ENCODE results near the gene MBOAT1. TPM values are rescaled to one million over a fixed set of nuclear protein-coding genes. Genes with fewer than 3 reads are reported as not detected.

The MBOAT1 gene
- total RNA-seq, 1 donor from 2014 or later = 6.3 TPM

DNA sequence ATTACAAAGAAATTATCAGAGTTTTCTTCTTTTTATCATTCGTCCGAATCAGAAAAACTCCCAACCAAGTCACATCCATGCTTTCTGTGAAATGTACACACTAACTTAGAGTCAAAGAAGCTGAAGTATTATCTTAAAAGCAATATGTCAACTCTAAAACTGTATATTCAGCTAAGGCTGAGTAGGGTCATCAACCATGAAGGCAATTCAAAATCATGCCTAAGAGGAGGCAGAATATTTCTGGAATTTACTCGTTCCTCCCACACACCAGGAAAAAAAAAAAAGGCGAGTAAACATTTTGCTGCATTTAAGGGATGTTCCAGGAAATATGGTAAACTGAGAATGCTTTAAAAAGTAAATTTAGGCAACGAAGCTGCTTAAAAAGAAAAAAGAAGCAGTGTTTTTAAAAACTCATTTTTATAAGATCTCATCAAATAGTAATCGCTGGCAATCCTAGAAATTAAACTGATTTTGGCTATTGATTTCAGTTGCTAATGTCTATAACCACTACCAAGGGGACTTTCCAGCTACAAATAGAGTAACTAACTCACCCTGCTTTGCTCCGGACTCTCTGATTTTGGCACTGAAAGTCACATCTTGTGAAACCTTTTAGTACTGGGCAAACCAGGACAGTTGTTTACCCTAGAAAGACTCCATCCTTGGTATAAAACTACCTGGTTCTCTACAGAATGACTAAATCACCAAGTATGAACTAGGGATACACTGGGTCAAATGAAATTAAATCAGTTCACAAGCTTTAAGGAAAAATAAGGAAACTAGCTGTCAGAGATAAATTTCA is 82.8 kb downstream of the MBOAT1 start:
- ATAC-seq = no peak

DNA sequence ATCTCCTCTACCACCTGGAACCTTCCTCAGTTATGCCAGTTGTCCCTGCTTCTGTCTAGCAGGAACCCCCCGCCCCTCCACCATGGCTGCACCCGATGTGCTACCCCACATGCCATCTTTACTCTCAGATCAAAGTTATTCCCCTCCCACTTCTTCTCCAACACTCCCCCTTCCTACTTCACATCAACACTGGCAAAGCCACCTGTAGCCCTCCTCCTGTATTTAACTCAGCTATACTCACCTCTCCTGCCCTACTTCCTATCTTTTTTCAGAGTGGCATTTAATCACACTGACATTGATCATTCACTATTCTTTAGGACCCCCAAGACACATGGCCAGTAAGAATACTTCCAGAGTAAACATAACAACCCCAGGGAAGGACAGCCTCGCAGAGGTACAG is 84.3 kb downstream of the MBOAT1 start:
- ATAC-seq = no peak

DNA sequence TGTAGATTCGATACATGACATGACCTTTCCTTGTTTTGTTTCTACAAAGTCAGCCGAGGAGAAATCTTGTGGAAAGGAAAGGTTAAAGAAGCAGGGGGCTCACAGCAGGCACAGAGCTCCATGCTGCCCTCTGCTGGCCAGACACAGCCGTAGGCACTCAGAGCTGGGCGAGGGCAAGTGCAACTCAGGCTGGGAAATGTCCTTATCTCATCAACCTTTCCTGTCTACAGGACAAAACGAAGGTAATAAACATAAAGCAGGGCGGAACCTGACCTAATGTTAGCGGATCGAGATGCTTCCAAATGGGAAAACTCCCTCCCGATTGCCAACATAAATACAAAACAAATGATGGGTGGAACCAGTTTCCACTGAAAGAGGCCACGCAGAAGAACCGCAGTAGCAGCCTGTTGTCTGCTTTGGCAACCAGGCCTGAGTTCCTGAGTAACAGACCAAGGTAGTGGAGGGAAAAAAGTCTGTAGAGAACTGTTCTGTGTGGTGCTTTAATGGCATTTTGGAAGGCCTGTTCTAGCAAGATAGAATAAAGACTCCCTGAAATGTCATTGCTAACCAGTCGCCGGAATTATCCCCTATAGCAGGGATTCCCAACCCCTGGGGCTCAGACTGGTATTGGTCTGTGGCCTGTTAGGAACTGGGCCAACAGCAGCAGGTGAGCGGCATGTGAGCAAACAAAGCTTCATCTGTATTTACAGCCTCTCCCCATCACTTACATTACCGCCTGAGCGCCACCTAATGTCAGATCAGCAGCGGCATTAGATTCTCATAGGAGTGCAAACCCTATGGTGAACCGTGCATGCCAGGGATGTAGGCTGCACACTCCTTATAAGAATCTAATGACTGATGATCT is 85.2 kb downstream of the MBOAT1 start:
- peak; percentile 73 for ATAC-seq

DNA sequence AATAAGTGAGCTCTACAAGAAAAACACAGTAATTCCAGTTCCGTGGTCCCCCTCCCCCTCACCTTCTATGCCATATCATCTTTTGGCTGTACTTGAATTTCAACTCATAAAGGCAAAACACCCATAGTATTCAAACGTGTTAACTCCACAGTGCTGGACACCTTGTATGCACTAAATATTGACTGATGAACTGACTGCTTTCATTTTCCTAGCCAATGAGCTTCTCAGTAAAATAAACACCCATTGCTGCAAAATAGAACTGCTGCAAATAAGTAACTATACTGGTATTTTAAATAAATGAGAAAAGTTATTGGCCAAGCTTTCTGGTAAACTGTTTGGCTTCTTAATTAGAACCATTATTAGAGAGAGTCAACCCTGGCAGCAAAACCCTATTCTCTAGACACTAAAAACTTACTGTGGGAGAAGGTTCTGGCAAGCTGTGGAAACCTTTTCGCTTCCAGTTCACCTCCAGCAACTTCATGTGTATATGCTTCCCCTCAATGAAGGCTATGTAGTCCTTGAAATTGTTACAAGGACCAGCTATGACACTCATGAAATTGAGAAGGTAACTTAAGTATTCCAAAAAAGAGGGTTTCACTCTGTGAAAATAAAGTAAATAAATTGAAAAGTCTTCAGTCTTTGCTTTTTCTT is 86.0 kb downstream of the MBOAT1 start:
- ATAC-seq = no peak

DNA sequence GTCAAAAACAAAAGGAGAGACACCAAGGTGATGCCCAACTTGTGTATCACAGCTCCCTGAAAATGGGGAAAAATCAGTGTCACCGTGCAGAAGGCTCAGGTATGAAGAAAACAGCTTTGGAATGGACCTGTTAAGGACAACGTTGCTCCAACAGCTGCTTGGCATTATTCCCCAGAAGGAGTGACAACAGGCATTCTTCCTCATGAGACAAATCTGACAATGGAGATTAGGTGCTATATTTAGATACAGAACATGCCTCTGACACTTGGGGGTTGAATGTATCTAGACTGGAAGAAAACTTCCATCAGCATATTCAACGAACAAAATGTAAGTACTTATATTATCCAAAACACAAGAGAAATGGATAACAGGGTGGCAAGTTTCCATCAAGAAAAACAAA is 87.7 kb downstream of the MBOAT1 start:
- no peak for ATAC-seq

DNA sequence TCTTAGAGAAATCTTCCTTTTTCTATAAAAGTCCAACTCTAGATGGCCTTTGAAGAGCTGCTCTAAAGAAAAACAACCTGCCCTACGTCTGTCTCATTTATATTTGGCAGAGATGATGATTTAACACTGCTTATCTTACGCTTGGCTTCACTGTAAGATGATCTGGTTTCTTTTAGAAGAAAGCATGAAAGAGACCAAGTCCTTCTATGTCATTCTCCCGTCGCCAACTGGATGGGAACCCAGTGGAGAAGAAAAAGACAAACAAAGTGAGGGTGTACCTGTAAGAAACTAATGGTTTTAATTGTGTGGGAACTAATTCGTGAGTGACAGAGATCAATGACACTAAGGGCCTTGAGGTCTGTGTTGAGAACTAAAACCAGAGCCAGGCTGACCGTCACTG is 92.8 kb downstream of the MBOAT1 start:
- ATAC-seq = no peak

- no peak for ATAC-seq
Measured at GRCh38 chr6:20118892-20119291, 93.4 kb downstream of the MBOAT1 start.

GRCh38 chr6:20117474-20117873 is 94.8 kb downstream of the MBOAT1 start:
- ATAC-seq = peak; percentile 48

GRCh38 chr6:20116792-20117191 is 95.5 kb downstream of the MBOAT1 start:
- ATAC-seq = no peak

- no peak for ATAC-seq
Measured at GRCh38 chr6:20115246-20115980, 96.9 kb downstream of the MBOAT1 start.

- ATAC-seq = no peak
Measured at GRCh38 chr6:20113649-20114224, 98.5 kb downstream of the MBOAT1 start.

GRCh38 chr6:20112841-20113240 is 99.4 kb downstream of the MBOAT1 start:
- ATAC-seq = no peak

DNA sequence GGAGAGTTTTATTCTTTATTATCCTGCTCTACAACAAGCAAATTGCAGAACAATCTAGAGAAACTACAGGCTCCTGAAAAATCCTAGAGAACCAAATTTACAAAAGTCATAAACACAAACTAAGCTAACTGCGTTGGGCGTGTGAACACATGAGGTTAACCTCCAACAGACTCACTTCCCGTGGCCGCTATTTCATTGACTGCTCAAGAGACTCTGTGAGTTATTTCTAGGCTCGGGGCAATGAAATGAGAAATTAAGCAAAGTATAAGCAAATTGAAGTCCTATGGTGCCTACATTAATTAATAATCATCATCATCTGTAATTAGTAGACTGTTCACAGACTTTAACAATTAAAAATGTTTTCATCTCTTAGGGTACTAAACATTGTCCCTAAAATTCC is 100.0 kb downstream of the MBOAT1 start:
- no peak for ATAC-seq

DNA sequence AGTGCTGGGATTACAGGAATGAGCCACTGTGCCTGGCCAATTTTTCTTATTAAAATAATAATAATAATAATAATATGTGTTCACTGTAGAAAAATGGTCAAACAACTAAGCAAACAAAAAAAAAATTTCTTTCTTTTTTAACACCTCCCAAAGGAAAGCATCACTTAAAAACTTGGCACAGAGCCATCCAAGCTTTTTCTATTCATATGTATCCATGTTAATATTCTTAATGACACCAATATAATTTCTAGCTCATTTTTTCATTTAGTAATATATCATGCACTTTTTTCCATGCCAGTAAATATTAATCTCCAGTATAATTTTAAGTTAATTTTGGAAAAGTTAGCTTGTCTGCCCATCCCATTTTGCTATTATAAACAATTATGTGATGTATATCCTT is 101.8 kb downstream of the MBOAT1 start:
- ATAC-seq = no peak

- ATAC-seq = no peak
Measured at GRCh38 chr6:20109526-20109925, 102.7 kb downstream of the MBOAT1 start.

GRCh38 chr6:20105838-20106237 is 106.4 kb downstream of the MBOAT1 start:
- no peak for ATAC-seq

- ATAC-seq = no peak
Measured at GRCh38 chr6:20104696-20105095, 107.6 kb downstream of the MBOAT1 start.

- ATAC-seq = no peak
Measured at GRCh38 chr6:20102397-20103073, 109.7 kb downstream of the MBOAT1 start.

DNA sequence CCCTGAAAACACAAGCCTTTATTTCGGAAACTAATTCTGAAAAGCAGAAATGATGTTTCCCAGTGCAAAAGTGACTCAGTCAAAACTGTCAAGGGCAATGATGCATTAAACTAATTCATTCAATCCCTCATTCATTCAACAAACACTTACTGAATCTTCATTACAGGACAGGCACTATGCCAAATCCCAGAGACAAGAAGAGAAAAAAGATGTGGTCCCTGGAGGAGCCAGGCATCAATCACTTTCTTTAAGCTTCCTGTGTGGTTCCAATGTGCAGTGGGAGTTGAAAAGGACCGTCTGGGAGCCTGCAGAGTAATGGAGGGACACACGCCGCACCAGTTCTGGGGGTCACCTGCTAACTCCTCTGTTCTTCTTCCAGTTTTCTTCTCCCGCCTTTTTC is 113.1 kb downstream of the MBOAT1 start:
- ATAC-seq = no peak

GRCh38 chr6:20098267-20098876 is 113.9 kb downstream of the MBOAT1 start:
- no peak for ATAC-seq

- ATAC-seq = no peak
Measured at GRCh38 chr6:20096536-20096935, 115.7 kb downstream of the MBOAT1 start.

Measured in esophagus mucosa (tissue), 1 donor.